Fibroblast of skin of right biceps (primary cell): ENCODE measurements around the gene OR9Q1.
A peak's percentile ranks its signal among the peaks of the same experiment; 100 is the strongest.

Experiments used
- DNase-seq: peaks from one replicate; pipeline ENCODE4 v3.0.0-alpha.2; 2013

OR9Q1 gene

DNA sequence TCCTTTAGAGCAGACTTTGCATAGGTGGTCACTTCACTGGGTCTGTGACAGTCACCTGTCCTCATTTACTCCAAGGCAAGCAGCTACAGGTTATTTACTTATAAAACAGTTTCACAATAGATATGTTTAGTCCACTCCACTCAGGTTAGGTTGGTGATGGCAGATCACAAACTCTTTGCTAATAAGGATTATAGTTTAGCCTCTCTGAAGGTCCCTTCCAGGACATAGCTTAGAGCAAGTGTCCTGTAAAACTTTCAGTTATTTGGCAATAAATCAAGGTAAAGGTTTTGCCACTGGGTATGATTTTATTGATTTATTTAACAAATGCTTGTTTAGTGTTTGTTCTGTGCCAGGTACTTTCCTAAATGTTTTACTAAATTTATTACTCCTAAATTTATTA lies 15.9 kb downstream of the OR9Q1 start:
- no peak for DNase-seq

DNA sequence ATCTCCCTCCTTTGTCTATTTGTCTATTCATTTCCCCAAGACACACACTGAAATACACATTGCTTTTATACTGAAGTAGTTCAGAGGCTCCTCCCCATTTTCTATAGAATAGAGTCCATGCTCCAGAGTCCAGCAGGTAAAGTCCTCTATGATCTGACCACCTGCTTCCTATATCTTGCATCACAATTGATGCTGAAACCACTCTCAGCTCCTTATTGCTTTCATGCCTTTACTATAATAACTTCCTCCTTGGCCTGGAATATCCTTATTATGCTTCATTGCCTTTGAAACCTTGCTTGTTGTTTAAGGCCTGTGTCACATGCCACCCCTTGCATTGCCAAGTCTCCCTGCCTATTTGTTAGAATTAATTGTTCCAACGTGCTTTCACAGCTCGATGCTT lies 19.7 kb downstream of the OR9Q1 start:
- no peak for DNase-seq

DNA sequence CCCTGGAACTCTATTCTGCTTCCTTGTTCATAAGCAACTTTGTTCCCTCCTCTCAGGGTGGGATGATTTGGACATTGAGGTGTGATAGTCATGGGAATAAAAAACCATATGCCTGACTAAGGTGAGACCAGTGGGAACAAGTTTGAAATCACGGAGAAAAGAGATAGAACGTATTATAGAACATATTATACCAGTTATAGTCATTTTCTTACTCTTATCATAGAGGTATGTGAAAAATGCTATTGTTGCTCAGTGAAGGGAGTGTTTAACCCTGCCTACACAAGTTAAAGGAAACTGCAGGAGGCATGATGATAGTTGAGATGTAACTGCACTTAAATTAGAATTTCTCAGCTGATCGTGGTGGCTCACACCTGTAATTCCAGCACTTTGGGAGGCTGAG lies 22.6 kb downstream of the OR9Q1 start:
- no peak for DNase-seq

DNA sequence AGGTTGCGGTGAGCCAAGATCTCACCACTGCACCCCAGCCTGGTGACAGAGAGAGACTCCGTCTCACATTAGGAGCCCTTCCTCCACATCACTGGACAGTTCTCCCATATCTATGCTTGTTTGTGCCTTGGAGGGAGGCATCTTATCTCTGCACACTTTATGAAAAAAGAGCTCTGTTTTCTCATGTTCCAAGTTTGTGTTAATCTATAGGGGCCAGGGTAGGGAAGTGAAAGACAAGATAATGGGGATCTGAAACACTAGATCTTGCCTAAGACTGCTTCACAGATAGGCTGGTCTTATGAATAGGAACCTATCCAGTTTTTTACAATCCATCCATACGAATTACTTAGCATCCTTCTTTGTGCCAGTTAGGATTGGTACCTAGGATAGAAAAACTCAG lies 24.1 kb downstream of the OR9Q1 start:
- no peak for DNase-seq

DNA sequence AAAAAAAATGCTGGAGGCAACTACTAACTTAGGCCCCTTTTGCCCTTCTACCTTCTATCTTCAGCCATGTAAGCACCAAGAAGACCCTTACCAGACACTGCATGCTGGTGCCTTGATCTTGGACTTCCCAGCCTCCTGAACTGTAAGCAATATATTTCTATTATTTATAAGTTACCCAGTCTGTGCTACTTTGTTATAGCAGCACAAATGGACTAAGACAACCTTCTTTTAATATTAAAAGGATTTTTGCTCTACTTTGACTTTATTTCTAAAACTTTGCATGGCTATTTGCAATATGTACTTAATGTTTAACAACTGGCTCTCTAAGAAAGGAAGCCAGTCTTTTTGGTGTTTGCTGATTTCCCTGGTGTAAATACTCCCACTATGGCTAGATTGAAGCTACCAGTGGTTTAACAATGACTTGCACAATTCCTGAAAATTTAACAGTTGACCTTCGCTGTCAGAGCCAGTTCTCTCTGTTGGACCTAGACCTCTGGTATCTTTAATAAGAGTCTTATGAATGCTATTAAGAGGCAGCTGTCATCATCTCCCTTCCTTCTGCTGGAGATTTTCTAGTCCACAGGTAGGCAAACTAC lies 32.2 kb downstream of the OR9Q1 start:
- DNase-seq: no peak

DNA sequence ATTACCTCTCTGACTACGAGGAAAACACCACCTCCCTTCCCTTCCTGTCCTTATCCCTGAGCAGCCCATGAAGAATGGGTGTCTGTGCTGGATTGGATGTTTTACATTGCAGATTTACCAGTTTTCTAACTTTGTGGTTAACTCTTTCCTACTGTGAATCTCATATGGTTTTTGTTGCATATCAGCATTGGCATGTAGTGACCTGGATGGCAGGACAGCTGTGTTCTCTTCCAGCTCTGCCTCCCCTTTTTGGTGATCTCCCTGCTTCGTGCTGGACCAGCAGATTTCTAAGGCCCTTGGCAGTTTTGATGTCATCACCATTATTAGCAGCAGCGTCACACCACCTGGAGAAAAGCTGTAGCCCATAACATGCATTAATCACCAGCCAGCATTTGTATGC lies 33.8 kb downstream of the OR9Q1 start:
- peak; percentile 32 for DNase-seq

DNA sequence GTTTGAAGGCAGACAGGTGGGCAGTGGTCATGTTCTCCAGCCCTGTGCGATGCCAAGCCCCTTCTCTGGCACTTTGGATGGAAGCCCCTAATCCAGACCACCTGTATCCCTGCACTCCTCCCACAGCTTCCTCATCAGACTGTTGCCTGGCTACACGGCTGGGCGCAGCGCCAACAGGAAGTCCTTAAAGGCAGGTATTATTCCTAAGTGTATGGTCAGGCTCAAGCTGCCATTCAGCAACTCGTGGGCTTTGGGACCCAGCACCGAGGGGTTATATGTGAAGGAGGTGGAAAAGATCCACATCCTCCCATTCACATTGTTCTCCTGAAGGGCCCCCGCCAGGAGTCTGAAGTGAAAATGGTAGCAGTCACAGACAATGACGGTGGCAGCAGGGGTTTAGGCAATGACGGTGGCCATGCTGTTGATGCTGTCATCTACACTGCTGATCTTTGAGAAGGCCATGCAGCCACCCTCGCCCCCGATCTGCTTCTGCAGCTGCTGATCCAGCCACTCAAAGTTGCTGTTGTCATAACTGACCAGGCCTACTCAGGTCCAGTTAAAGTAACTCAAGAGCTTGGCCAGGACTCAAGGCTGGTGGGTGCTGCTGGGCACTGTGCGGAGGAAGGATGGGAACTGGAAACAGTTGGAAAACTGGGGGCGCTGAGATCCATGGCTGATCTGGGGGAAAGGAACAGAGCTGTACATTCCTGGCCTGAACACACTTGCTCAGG lies 34.8 kb downstream of the OR9Q1 start:
- peak; percentile 7 for DNase-seq

DNA sequence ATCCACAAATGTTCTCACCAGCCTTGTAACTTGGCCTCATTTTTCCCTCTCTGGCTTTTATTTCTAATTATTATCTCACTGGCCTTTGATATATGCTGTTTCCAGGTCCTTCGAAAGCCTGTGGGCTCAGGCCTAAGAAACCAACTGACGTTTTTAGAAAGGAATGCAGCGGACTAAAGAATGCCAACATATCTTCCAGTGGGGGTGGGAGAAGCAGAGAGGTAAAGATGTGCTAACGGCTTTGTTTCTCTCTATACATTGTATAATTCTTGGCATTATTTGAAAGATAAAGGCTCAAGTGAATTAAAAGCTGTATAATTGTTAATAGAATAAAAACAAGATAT lies 35.3 kb downstream of the OR9Q1 start:
- peak; percentile 86 for DNase-seq

DNA sequence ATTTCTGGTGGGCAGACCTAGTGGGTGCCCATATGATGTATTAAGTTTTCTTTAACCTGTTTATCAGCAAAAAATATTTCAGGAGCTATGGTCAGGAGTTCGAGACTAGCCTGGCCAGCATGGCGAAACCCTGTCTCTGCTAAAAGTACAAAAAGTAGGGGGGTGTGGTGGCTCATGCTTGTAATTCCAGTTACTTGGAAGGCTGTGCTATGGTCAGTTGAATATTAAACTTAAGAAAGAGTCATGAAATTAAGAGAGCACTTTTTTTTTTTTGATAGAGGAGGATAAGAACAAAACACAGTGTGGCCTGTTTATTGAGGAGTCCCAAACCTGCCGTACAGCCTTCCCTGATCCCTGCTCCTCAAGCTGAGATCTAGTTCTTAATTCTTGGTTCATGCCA lies 36.9 kb downstream of the OR9Q1 start:
- DNase-seq: no peak

DNA sequence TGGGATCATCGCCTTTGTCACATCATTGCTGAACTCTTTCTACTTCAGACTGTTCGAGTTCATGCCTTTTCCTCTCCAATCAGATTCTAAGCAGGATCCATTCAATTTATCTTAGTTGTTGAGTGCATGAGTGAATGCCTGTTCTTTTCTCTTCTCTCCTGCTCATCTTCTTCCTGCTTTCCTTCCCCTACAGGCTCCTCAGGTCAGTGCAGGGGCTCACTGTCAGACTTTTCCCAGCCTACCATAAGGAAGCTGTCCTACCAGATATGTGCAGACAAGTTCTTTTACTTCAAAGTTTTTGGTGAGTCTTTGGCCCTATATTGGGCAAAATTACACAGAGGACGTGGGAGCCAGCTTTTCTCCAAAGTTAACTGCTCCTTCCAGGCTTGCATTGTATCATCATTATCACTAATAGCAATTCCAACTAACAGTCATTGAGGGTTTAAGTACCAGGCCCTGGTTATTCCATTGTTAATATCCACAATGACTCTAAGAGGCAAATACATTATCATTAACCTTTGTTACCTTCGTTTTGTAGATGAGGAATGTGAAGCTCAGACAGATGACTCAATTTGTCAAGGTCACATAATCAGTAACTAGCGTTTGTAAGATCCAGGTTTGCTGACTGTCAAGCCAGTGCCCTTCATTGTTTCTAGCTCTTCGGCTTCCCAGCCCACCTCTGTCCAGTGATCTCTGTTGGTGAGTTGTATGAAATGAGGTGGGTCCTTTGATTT lies 37.4 kb downstream of the OR9Q1 start:
- peak; percentile 18 for DNase-seq

DNA sequence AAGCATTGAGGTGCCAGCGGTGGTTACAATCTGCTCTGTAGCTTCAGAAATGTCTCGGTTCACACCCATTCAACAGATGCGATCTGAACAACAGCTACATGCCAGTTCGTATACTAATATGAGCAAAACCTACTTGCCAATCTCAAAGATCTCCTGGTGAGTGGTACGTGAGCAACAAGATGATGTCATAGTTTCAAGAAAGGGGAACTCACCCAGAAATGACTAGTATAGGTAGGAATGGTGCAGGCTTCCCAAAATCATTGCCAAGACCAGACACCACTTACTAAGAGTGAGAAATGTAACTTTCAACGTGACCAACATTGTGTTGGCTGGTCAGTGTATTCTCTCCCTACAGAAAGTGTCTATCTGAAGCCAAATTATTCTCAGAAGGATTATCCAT lies 38.1 kb downstream of the OR9Q1 start:
- DNase-seq: peak; percentile 77

DNA sequence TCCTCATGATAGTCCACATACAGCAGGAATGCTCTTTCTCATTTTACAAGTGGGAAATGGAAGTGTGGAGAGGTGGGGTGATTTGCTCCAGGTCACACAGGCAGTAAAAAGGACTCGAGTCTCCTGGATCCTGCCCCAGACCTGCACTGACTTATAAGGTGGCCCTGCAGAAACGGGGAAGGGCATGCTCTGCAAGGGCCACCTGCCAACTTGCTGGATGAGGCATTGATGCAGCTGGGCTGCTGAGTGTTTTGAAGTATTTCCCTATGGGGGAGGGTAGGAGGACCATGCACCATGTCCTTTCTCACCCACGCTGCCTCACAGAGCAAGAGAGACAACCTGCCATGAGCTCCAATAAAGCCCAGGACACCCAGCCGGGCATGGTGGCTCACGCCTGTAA lies 44.0 kb downstream of the OR9Q1 start:
- no peak for DNase-seq

DNA sequence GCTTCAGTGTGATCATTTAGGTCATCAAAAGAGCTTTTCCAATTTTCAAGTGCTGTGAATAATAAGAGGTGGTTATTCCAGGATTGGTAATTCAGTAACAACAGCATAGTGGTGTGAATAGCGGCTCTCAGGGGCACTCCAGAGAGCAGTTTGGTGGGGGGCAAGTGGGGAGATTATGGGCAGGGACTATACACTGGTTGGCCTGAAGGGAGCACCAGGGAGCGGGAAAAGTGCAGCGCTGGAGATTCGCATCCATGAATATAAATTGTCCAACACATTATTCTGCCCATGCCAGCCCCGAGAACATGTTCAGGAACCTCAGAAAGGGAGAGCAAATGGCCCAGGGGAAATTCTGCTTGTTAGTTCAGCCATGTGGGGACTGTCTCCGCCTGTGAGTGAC lies 45.0 kb downstream of the OR9Q1 start:
- DNase-seq: no peak

DNA sequence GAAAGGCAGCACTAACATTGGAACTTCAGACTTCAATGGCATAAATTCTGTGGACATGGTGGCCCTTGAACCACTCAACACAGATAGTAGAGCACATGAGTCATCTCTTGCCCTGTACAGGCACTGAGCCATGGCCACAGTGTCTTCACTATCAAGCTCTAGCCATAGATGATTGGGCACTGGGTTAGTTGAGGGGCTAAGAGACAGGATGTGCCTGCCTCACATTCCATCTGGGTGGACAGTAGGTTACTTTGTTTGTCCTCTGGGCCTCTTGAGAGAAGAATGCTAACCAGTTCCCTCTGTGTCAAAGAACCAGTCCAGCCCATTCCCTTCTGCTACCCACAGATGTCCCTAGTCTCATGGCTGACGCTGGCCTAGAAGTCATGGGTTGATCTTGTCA lies 46.9 kb downstream of the OR9Q1 start:
- no peak for DNase-seq

DNA sequence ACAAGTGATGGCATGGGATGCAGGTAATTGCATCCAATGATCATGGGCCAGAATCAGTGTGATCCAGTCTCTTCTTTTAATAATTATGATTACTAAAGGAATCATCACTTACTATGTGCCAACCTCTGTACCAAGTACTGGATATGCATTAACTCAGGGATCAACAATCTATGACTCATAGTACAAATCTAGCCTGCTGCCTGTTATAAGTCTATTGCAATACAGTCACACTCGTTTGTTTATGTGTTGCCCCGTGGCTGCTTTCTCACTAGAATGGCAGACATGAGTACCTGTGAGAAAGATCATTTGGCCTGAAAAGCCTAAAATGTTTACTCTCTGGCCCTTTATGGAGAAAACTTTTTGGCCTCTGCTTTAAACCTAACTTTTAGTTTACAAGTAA lies 52.1 kb downstream of the OR9Q1 start:
- no peak for DNase-seq

DNA sequence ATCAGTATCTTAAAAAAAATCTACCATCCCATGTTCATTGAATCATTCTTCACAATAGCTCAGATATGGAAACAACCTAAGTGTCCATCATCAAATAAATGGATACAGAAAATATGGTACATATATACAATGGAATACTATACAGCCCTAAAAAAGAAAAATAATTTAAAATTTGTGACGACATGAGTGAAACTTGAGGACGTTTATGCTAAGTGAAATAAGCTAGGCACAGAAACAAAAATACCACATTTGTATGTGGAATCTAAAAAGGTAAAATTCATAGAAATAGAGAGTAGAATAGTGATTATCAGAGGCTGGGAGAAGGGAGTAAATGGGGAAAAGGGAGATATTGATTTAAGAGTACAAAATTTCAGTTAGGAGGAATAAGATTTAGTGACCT lies 62.8 kb downstream of the OR9Q1 start:
- no peak for DNase-seq

DNA sequence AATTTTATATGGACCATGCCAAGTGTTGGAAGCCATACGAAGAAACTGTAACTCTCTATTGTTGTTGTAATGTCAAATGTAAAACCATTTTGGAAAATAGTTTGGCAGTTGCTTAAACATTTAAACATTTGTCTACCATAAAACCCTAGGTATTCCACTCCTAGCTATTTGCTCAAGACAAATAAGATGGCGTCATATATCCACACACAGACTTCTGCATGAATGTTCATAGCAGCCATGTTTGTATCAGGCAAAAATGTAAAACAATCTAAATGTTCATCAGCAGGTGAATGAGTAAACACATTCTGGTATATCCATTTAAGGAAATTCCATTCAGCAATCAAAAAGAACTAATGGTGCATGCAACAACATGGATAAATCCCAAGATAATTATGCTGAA lies 73.8 kb downstream of the OR9Q1 start:
- no peak for DNase-seq

DNA sequence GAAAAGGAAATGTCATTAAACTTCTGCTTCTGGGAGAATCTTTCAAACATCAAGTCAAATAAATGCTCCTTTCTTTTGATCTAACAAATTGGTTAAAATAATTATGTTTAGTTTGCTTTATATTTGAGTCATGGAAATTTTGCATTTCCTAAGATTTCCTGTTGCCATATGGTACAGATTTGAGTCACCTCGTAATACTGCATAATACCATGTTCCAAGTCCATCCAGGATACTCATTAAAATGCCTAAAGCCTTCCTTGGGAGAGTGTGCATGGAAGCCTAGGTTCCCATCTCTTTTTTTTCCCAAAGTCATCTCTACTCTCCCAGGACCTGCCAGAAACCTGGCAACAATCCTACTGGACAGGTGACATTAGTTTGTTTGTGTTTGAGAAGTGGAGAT lies 97.4 kb downstream of the OR9Q1 start:
- DNase-seq: no peak

DNA sequence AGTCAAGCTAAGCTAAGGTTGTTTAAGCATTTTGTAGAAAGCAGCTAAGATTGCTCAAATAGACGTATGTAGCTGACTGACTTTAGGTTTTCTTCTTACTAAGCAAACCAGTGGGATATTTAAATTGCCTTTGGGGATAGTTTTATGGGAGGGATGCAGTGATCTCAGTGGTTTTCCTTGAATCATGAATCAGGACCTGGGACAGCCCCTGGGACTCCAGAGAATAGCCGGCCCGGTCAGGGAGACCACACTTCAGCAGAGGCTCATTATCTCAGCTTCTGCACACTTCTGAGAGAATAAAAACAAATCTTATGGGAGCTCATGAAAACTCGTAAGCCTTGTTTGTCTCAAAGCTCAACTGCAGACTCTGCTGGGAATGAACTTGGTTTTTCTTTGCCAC lies 101.8 kb downstream of the OR9Q1 start, which contains the start of gene OR9I1:
TSS of gene OR9I1 (minus strand) at position 62 of the 400 bp plus-strand sequence. CDS start 6,086 bp downstream, outside the sequence.
- no peak for DNase-seq

DNA sequence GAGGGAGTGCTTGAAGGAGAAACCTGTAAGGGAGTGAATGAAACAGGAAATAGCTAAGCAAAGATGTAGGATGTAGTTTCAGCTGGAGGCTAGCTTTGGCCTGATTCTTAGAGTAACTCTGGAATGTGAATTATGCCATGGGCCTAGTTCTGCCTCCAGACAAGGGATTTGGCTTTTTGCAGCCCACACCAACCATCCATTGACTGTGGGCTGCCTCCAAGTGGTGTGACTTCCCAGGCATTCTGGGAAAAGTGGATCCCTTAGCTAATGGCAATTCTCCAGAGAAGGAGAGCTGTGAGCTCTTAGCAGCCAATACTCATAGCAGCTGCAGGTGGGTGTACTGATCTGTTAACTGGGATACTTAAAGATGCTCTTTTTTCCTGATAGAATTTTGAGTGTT lies 103.7 kb downstream of the OR9Q1 start:
- no peak for DNase-seq

DNA sequence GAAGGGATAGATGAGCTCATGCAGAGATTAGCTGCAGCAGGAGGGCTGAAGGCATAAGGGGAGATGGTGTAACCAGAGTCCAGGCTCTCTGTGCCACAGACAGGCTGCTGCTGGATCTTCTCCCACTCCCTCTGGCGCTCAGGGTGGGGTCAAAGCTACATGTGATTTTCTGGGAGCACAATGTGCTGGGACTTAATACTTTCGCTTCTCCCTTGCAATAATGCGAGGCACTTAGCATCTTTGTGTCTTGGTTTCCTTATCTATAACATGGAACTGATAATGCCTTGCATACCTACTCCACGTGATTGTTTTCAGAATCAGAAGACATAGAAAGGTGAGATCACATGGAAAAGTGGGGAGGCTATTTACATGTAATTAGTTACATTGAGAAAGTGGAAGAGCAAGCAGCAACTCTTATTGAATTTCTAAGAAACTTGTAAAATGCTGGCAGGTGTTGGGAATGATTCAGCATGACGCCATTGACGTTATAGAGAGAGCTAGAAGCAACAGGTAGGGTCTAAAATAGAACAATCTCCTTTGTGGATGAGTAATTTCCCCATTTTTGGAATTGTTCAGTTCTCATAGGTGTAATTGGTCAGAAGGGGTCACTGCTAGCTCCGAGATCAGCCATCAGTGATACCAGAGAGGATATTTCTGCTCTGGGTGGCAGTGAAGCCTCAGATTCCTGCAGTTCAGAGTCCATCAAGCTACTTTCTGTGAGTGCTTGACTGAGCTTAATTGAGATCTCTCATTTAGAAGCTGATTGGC lies 109.8 kb downstream of the OR9Q1 start:
- no peak for DNase-seq

DNA sequence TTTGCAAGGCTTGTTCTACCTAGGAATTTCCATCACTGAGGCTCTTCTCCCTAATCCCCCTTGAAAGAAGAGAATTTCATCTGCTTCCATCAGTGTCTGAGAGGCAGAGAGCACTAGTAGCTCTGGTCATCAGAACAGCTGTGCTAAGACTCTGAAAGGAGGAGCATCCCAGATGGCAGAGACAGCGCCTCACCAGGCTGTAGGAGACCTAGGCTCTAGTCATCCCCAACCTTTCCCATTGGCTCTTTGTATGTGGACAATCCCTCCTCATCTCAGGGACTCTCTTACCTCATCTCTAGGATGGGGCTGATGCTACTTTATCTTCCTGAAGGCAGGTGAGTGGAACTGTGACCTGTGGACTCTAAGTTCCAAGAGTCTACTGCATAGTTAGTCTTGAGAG lies 110.5 kb downstream of the OR9Q1 start:
- no peak for DNase-seq

DNA sequence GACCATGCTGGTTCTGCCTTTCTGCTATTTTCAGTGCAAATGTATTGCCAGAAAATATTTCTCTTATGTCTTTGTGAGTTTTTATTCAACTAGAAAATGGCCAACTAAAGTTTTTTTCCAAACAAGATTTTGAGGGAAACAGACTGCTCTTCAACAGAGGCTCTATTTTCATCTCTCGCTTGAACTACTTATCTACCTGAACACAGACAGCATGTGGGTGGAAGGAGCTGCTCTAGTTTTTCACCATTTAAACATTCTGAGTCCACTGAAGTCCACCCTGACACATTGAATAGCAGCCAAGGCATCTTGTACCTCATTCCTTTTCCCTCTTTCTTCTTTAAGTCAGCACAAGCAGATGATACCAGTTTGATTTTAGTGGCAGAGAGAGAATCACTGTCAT lies 111.5 kb downstream of the OR9Q1 start:
- DNase-seq: no peak

DNA sequence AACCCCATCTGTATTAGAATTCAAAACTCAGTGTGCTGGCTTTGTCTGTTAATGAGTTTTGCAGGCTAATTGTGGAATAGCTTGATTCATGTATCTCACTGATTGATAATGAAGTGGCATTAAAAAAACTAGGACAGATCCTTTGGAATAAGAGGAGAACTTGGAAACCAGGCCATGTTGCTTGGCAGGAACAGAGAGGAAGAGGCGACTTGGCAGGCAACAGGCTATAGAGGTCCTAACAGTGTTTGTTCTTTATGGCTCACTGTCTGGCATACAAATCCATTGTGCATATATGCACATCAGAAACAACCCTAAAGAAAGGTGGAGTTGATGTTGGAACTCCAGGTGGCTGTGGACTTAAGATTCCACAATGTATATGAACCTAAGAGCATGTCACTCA lies 119.1 kb downstream of the OR9Q1 start:
- DNase-seq: no peak
